Measurements from ENCODE around the gene AGXT2. TPM values are rescaled to one million over a fixed set of nuclear protein-coding genes. Genes with fewer than 3 reads are reported as not detected.

Gene AGXT2
- total and polyA plus RNA-seq, 4 donors = 49.4 to 67.9 (median 50.6) TPM

DNA sequence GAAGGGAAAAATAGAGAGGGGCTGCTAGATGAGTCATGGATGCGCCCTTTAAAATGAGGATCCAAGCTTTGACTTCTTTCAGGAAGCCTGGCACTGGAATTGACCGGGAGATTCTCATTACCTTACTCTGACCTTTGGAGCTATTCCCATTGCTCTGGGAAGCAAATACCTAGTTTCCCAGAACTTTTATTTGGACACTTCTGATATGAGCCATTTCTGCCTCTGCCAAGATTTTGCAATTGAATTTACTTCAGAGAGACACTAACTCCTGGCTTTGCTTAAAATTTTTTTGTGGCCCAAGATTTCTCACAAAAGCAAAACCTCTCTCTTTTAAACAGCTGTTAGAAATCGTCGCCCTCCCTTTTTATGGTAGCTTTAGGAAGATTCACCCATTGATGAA is 15.7 kb upstream of the AGXT2 start (continued):
- TF ChIP-seq, protein P1, sequence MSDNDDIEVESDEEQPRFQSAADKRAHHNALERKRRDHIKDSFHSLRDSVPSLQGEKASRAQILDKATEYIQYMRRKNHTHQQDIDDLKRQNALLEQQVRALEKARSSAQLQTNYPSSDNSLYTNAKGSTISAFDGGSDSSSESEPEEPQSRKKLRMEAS (IDR thresholded peaks at IDR 0.05) = peak; percentile 66
- TF ChIP-seq YY1 (IDR thresholded peaks at IDR 0.05) = peak; percentile 57
- peak; percentile 91 to 92 for TF ChIP-seq RXRA (IDR thresholded peaks at IDR 0.05)
- peak in 1 of 2 donors; percentile 40 for TF ChIP-seq EGR1 (IDR thresholded peaks at IDR 0.05; ENCODE audit: low read depth in 2 of 2)

DNA sequence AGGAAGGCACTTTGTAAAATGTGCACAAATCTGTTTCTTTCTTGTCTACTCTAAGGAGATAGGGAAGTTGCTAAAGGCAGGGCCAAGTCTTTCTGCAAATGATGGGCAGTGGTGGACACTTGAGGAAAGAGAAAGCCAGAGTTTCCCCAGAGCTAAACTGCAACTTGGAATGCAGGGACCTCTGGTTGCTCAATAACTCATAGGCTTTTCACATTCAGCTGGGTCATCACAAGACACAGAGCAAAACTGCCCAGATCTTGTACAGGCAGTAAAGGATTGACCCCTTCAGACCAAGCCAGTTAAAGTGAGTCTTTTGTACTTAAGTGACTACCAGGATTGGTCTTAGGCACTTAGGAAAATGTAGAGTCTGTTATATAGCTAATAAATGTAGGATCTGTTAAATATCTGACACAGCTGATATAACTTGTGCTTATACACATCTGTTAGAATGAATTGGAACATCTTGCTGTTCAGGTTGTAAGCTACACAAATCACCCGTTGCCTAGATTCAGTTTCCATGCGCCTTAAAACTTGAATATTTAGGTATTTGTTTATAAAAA is 13.5 kb upstream of the AGXT2 start:
- H3K4me3 ChIP-seq (ENCODE audit: low read depth in 1 of 3, low read length in 3 of 3) = no peak overlapping the region
- no peak overlapping the region for H3K9ac ChIP-seq (ENCODE audit: low read depth in 1 of 2, low read length in 2 of 2)
- no peak overlapping the region for H3K27ac ChIP-seq (ENCODE audit: low read depth in 1 of 2, low read length in 2 of 2)
- H3K4me1 ChIP-seq (ENCODE audit: control insufficient read depth in 4 of 4, insufficient read depth in 4 of 4, low read length in 3 of 4) = peaks cover 8 to 54% (median 45%) of the 10 kb centered on the region in 4 donors
- DNase-seq (ENCODE audit: low spot score) = no peak
- WGBS = 82% methylated on average over 2 of the region's 2 CpGs
- peaks cover 0 to 2% (median 0%) of the 10 kb centered on the region in 4 donors for H3K36me3 ChIP-seq (ENCODE audit: control insufficient read depth in 4 of 4, insufficient read depth in 3 of 4, low read depth in 1 of 4, low read length in 3 of 4)
- no peaks in the 10 kb centered on the region for H3K27me3 ChIP-seq (ENCODE audit: control insufficient read depth in 4 of 4, insufficient read depth in 4 of 4, low read length in 3 of 4)
- TF ChIP-seq ATF3 (IDR thresholded peaks at IDR 0.05) = no peak
- no peak for TF ChIP-seq RAD21 (IDR thresholded peaks at IDR 0.05)
- peak in 1 of 2 donors; percentile 41 for TF ChIP-seq RXRA (IDR thresholded peaks at IDR 0.05)
- TF ChIP-seq REST (IDR thresholded peaks at IDR 0.05) = no peak
- peak; percentile 24 to 25 for TF ChIP-seq HNF4A (conservative IDR thresholded peaks at IDR 0.05)
- no peak for TF ChIP-seq FOXA2 (IDR thresholded peaks at IDR 0.05)
- no peak for TF ChIP-seq TAF1 (conservative IDR thresholded peaks at IDR 0.05)
- no peak for TF ChIP-seq SP1 (IDR thresholded peaks at IDR 0.05)
- H3K9me3 ChIP-seq (ENCODE audit: control insufficient read depth in 4 of 4, low read length in 3 of 4) = no peaks in the 10 kb centered on the region

DNA sequence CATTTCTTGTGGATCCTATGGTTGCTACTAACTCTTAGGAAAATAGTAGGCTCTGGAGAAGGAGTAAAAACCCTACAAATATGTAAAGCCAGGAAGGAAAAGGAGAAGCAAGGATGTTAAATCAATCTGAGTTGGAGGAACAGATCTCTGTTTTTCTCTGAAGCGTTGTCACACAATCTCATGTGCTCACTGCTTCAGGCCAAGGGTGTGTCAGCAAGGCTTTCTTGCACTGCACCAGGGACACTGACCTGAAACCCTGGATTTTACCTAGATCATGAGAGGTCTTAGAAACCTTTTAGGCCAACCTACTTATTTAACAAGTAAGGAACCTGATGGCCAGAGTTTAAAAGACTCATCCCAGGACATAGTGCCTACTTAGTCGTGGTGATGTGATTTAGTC is 12.5 kb upstream of the AGXT2 start:
- no peak overlapping the region for H3K4me3 ChIP-seq (ENCODE audit: low read depth in 1 of 3, low read length in 3 of 3)
- no peak for DNase-seq (ENCODE audit: low spot score)
- H3K9me3 ChIP-seq (ENCODE audit: control insufficient read depth in 4 of 4, low read length in 3 of 4) = no peaks in the 10 kb centered on the region
- peaks cover 0 to 2% (median 0%) of the 10 kb centered on the region in 4 donors for H3K36me3 ChIP-seq (ENCODE audit: control insufficient read depth in 4 of 4, insufficient read depth in 3 of 4, low read depth in 1 of 4, low read length in 3 of 4)
- 73% methylated on average over 2 of the region's 2 CpGs for WGBS
- H3K4me1 ChIP-seq (ENCODE audit: control insufficient read depth in 4 of 4, insufficient read depth in 4 of 4, low read length in 3 of 4) = peaks cover 8 to 49% (median 45%) of the 10 kb centered on the region in 4 donors
- H3K27ac ChIP-seq (ENCODE audit: low read depth in 1 of 2, low read length in 2 of 2) = no peak overlapping the region
- no peaks in the 10 kb centered on the region for H3K27me3 ChIP-seq (ENCODE audit: control insufficient read depth in 4 of 4, insufficient read depth in 4 of 4, low read length in 3 of 4)
- no peak overlapping the region for H3K9ac ChIP-seq (ENCODE audit: low read depth in 1 of 2, low read length in 2 of 2)
- TF ChIP-seq YY1 (IDR thresholded peaks at IDR 0.05) = no peak
- no peak for TF ChIP-seq NR2F2 (IDR thresholded peaks at IDR 0.05)
- no peak for TF ChIP-seq GABPA (IDR thresholded peaks at IDR 0.05 in 1 of 2, conservative IDR thresholded peaks at IDR 0.05 in 1 of 2)
- TF ChIP-seq REST (IDR thresholded peaks at IDR 0.05) = no peak
- TF ChIP-seq HNF4A (conservative IDR thresholded peaks at IDR 0.05) = no peak
- TF ChIP-seq ATF3 (IDR thresholded peaks at IDR 0.05) = no peak
- TF ChIP-seq RXRA (IDR thresholded peaks at IDR 0.05) = no peak
- no peak for TF ChIP-seq EGR1 (IDR thresholded peaks at IDR 0.05; ENCODE audit: low read depth in 2 of 2)
- no peak for TF ChIP-seq SP1 (IDR thresholded peaks at IDR 0.05)
- no peak for TF ChIP-seq RAD21 (IDR thresholded peaks at IDR 0.05)
- TF ChIP-seq, protein P1 (IDR thresholded peaks at IDR 0.05) = no peak
- TF ChIP-seq, protein P2, sequence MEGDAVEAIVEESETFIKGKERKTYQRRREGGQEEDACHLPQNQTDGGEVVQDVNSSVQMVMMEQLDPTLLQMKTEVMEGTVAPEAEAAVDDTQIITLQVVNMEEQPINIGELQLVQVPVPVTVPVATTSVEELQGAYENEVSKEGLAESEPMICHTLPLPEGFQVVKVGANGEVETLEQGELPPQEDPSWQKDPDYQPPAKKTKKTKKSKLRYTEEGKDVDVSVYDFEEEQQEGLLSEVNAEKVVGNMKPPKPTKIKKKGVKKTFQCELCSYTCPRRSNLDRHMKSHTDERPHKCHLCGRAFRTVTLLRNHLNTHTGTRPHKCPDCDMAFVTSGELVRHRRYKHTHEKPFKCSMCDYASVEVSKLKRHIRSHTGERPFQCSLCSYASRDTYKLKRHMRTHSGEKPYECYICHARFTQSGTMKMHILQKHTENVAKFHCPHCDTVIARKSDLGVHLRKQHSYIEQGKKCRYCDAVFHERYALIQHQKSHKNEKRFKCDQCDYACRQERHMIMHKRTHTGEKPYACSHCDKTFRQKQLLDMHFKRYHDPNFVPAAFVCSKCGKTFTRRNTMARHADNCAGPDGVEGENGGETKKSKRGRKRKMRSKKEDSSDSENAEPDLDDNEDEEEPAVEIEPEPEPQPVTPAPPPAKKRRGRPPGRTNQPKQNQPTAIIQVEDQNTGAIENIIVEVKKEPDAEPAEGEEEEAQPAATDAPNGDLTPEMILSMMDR (IDR thresholded peaks at IDR 0.05; ENCODE audit: low read depth, low read length, missing input control) = no peak
